Activated T-cell treated with anti-CD3 and anti-CD28 coated beads, Interleukin-2, amount 50 U/mL, for 4 hours (primary cell): Measurements from ENCODE around the gene KL. TPM values are rescaled to one million over a fixed set of nuclear protein-coding genes. Genes with fewer than 3 reads are reported as not detected.

Experiments
- ATAC-seq, 2 donors: fragments of 200-7000 bp; cut with Tn5 transposase; one replicate each; pipeline ENCODE4 v1.10.0; 2021
- DNase-seq: peaks from one replicate; pipeline ENCODE4 v3.0.0-alpha.2; 2020
- H3K27me3 Mint-ChIP-seq: one replicate; pipeline ENCODE4 v1.8.0; 2021; ENCODE audit warnings: low read depth, mixed read lengths
- H3K36me3 Mint-ChIP-seq: one replicate; pipeline ENCODE4 v1.8.0; 2022; ENCODE audit warnings: mixed read lengths; ENCODE audit not compliant: insufficient read depth
- H3K4me1 Mint-ChIP-seq: one replicate; pipeline ENCODE4 v1.8.0; 2021; ENCODE audit warnings: low read depth, mixed read lengths
- H3K4me3 Mint-ChIP-seq: one replicate; pipeline ENCODE4 v1.8.0; 2021; ENCODE audit warnings: mild to moderate bottlenecking, moderate library complexity, mixed read lengths
- H3K9me3 Mint-ChIP-seq: one replicate; pipeline ENCODE4 v1.8.0; 2021; ENCODE audit warnings: mixed read lengths
- total RNA-seq, 3 donors: library from RNA; stranded (reverse); gene quantifications; one replicate each; pipeline ENCODE4 v1.2.1, GENCODE V29; 2021

KL gene
- total RNA-seq, 3 donors from 2014 or later = 0.30 to 0.42 (median 0.38) TPM

DNA sequence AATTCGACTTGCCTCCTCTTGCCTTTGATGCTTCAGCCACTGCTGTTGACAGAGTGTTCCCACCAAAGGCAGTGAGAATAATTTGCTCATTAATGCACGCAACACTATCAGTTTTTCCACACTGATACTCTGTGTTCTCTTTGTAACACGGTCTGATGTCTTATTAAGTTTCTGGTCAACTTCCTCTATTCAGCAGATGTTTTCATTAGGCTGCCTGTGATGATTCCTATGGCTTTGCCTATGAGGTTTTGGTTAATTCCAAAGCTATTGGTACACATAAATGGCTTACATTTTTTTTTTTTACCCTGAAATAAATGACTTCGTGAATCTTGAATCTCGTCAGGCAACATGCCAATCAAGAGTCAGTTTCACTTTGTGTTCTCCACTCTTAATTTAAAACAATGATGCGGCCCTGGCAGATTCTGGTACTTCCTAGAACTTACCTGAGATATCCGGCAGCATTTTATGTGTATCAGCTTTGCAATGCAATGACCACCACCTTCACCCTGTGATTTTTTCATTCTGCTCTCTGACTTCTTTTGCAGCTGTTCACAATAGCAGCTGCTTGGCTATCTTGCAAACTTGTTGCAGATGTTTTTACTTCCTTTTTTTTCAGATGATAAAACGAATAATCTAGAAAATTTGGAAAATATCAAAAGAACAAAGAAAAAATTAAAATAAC, 27.5 kb upstream of the KL start:
- DNase-seq (no peak), ATAC-seq (no peak)
- peaks cover 6% of the 10 kb centered on the region for H3K4me1 Mint-ChIP-seq
- H3K36me3 Mint-ChIP-seq = no peaks in the 10 kb centered on the region
- H3K9me3 Mint-ChIP-seq = no peaks in the 10 kb centered on the region
- peaks cover 12% of the 10 kb centered on the region for H3K27me3 Mint-ChIP-seq
- H3K4me3 Mint-ChIP-seq = no peak overlapping the region

DNA sequence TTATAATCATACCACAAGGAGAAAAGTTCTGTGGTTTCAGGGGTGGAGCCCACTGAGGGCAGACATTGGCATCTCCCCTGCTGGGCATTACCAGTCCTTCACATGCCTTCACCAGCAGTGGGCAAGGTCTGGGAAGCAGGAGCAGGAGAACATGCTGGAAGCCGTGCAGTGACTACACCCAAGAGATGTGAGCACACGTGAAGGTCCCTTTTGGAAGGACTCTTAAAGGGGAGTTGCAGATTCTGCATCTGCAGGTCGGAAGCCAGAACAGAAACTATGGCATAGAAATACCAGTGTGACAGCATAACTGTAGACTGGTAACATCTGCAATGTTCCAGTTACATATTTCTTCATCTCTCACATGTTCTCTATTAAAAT, 26.9 kb upstream of the KL start:
- Mint-ChIP-seq H3K9me3 (no peaks in the 10 kb centered on the region), H3K27me3 (peaks cover 11% of the 10 kb centered on the region), H3K4me1 (peaks cover 6% of the 10 kb centered on the region), H3K36me3 (no peaks in the 10 kb centered on the region), H3K4me3 (no peak overlapping the region)
- ATAC-seq = no peak
- no peak for DNase-seq

- no peak for DNase-seq
- H3K27me3 Mint-ChIP-seq = peaks cover 10% of the 10 kb centered on the region
- H3K4me1 Mint-ChIP-seq = peaks cover 6% of the 10 kb centered on the region
- no peak for ATAC-seq
- no peaks in the 10 kb centered on the region for H3K36me3 Mint-ChIP-seq
- no peaks in the 10 kb centered on the region for H3K9me3 Mint-ChIP-seq
- no peak overlapping the region for H3K4me3 Mint-ChIP-seq
Measured at GRCh38 chr13:32989942-32990341, 26.3 kb upstream of the KL start.

GRCh38 chr13:32993145-32993544, 23.1 kb upstream of the KL start:
- no peaks in the 10 kb centered on the region for H3K36me3 Mint-ChIP-seq
- peaks cover 4% of the 10 kb centered on the region for H3K27me3 Mint-ChIP-seq
- H3K9me3 Mint-ChIP-seq = no peaks in the 10 kb centered on the region
- peaks cover 6% of the 10 kb centered on the region for H3K4me1 Mint-ChIP-seq
- ATAC-seq (no peak), DNase-seq (no peak)
- no peak overlapping the region for H3K4me3 Mint-ChIP-seq

GRCh38 chr13:32997399-32997798, 18.8 kb upstream of the KL start:
- no peaks in the 10 kb centered on the region for H3K9me3 Mint-ChIP-seq
- H3K4me3 Mint-ChIP-seq = no peak overlapping the region
- ATAC-seq = no peak
- no peak for DNase-seq
- no peaks in the 10 kb centered on the region for H3K36me3 Mint-ChIP-seq
- H3K27me3 Mint-ChIP-seq = peaks cover 2% of the 10 kb centered on the region
- no peaks in the 10 kb centered on the region for H3K4me1 Mint-ChIP-seq

- Mint-ChIP-seq H3K4me3 (no peak overlapping the region), H3K27me3 (peaks cover 2% of the 10 kb centered on the region), H3K4me1 (no peaks in the 10 kb centered on the region), H3K9me3 (no peaks in the 10 kb centered on the region), H3K36me3 (no peaks in the 10 kb centered on the region)
- no peak for ATAC-seq
- DNase-seq = no peak
Measured at GRCh38 chr13:32998966-32999365, 17.3 kb upstream of the KL start.

- no peaks in the 10 kb centered on the region for H3K9me3 Mint-ChIP-seq
- no peak for ATAC-seq
- H3K4me1 Mint-ChIP-seq = no peaks in the 10 kb centered on the region
- no peaks in the 10 kb centered on the region for H3K36me3 Mint-ChIP-seq
- DNase-seq = no peak
- peaks cover 2% of the 10 kb centered on the region for H3K27me3 Mint-ChIP-seq
- H3K4me3 Mint-ChIP-seq = no peak overlapping the region
Measured at GRCh38 chr13:33000365-33000764, 15.9 kb upstream of the KL start.

DNA sequence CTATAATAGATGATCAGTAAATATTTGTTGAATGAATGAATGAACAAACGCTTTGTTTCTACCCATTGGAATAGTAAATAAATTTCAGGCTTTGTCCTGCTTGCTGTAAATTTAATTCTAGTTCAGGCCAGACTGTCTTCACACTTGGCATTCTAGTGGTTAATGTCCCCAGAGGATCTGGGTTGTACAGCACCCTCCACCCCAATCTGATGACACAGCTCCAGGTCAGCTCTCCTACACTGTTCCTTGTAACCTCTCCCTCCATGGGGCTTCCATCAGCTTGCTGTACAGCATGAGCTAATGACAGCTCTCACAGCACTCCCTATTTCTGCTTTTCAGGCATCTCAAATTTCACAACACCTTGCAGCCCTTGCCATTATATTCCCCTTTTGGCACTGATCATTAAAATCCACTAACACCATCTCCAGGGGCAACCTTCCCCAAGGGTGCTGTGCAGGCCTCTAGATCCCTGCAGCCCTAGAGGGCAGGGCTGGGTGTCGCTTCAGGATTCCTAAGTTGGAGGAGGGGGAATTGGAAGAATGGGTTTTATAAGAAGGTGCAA, 12.7 kb upstream of the KL start:
- Mint-ChIP-seq H3K36me3 (no peaks in the 10 kb centered on the region), H3K27me3 (no peaks in the 10 kb centered on the region), H3K4me3 (no peak overlapping the region), H3K9me3 (peaks cover 13% of the 10 kb centered on the region), H3K4me1 (no peaks in the 10 kb centered on the region)
- no peak for ATAC-seq
- no peak for DNase-seq

GRCh38 chr13:33004511-33004910, 11.7 kb upstream of the KL start:
- H3K27me3 Mint-ChIP-seq = peaks cover 7% of the 10 kb centered on the region
- no peak for ATAC-seq

GRCh38 chr13:33006134-33006533, 10.1 kb upstream of the KL start:
- Mint-ChIP-seq H3K4me1 (no peaks in the 10 kb centered on the region), H3K9me3 (peaks cover 20% of the 10 kb centered on the region), H3K27me3 (peaks cover 16% of the 10 kb centered on the region), H3K36me3 (no peaks in the 10 kb centered on the region), H3K4me3 (no peak overlapping the region)
- DNase-seq = no peak
- no peak for ATAC-seq

More at GRCh38 chr13:33004511-33004910, 11.7 kb upstream of the KL start:
- H3K4me1 Mint-ChIP-seq = no peaks in the 10 kb centered on the region
- DNase-seq = no peak
- no peak overlapping the region for H3K4me3 Mint-ChIP-seq
- no peaks in the 10 kb centered on the region for H3K36me3 Mint-ChIP-seq
- H3K9me3 Mint-ChIP-seq = peaks cover 19% of the 10 kb centered on the region

DNA sequence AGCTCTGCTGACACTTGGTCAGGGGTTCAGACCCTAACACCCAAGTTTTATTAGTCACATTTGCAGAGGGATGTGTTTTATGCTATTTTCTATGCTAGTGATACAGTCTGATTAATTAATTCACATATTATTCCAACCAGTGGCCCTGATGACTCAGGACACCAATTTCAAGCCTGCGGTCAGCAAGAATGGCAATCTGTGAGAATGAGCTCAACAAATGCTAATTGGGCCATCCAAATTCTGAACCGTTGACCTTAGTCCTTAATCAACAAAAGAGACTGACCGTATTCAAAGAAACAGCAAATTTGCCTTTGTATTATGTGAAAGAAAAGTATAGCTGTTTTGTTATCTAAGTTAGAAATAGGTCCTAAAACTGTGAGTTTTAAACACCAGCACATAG, 9.6 kb upstream of the KL start:
- Mint-ChIP-seq H3K36me3 (no peaks in the 10 kb centered on the region), H3K9me3 (peaks cover 20% of the 10 kb centered on the region), H3K4me3 (no peak overlapping the region), H3K27me3 (peaks cover 21% of the 10 kb centered on the region), H3K4me1 (no peaks in the 10 kb centered on the region)
- DNase-seq = no peak
- ATAC-seq = no peak

DNA sequence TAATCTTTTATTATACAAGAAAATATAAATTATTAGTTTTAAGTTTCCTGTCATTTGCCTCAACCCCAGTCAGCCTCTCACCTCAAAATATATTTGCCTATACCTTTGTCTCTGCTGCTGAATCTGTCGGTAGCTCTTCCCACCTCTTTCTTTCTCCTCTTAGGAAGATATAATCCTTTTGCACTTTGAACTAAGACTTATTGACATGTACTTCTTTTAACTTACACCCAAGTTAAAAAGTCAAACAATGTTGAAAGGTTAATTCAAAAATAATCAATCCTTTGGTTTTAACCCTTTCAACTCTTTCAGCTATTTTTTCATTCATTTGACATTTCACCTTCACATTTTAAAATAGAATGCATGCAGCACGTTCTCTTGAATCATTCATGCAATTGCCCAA, 9.0 kb upstream of the KL start:
- Mint-ChIP-seq H3K4me3 (no peak overlapping the region), H3K9me3 (peaks cover 20% of the 10 kb centered on the region), H3K27me3 (peaks cover 27% of the 10 kb centered on the region), H3K4me1 (no peaks in the 10 kb centered on the region), H3K36me3 (no peaks in the 10 kb centered on the region)
- ATAC-seq (no peak), DNase-seq (no peak)

DNA sequence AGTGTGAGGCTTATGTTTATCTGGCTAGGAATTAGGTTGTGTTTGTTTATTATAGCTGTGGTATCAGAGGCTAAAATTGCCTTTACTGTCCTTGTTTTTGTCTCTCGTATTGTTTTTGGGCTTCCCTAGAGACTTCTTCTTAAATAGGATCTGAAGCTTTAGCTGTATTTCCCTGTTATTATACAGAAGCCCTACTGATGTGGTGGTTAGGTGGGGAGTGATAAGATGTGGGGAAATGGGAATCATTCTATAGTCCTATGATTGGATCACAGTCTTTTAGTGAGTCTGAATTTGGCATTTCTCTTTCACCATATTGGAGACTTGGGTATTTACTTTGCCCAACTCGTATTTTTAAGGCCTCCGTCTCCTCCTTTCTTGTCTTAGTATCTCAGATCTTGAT, 8.3 kb upstream of the KL start:
- Mint-ChIP-seq H3K4me3 (no peak overlapping the region), H3K27me3 (peaks cover 28% of the 10 kb centered on the region), H3K36me3 (no peaks in the 10 kb centered on the region), H3K4me1 (no peaks in the 10 kb centered on the region), H3K9me3 (peaks cover 20% of the 10 kb centered on the region)
- ATAC-seq = no peak
- no peak for DNase-seq

DNA sequence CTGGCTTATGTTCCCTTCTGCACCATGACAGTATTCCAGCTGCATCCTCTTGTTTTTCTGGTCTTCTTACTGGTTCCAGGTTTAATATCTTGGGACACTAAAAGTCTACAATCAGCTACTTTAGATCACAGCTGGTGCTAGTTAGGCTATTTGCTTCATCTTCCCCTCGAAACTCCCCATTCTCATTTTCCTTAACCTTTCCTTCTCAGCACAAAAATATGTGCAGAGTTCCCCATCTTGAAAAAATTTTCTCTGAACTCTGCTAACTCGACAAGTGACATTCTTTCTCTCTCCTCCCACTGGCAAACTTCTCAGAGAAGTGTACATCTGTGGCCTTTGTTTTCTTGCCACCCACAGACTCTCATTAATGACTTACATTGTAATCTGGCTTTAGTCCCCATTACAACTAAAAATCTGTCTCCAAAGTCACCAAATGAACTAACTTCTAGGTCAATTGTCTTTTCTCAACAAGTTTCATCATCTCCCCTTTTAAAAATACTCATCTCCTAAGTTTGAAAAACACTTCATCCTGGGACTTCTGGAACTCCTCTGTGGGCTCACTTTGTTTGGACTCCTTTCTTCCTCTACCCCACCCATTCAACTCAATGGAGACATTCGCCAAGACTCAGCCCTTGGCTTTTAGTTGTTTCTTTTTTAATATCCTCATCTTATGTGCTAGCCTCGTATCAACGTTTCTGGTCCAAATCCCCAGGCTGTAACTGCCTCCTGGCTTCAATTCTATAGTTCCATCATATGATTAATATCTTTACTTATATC, 7.1 kb upstream of the KL start:
- ATAC-seq = no peak

More for the DNA sequence above, 7.1 kb upstream of the KL start:
- Mint-ChIP-seq H3K4me3 (no peak overlapping the region), H3K4me1 (no peaks in the 10 kb centered on the region), H3K36me3 (no peaks in the 10 kb centered on the region), H3K27me3 (peaks cover 36% of the 10 kb centered on the region), H3K9me3 (peaks cover 20% of the 10 kb centered on the region)
- no peak for DNase-seq
